HEK293T (cell line): ENCODE measurements around the gene PRR22.

Source experiments
- CTCF ChIA-PET: fragments of 350-600 bp; formaldehyde crosslinking; extraction: SDS; loops from one replicate; lab custom pipeline; 2021; ENCODE audit warnings: antibody characterized with exemption, inconsistent platforms; lab: Yijun Ruan, JAX
- POLR2A ChIA-PET: fragments of 350-600 bp; formaldehyde crosslinking; extraction: SDS; loops from one replicate; lab custom pipeline; 2020; ENCODE audit warnings: antibody characterized with exemption, inconsistent platforms; lab: Yijun Ruan, JAX
- DNase-seq: peaks from one replicate; pipeline ENCODE4 v3.0.0; 2012; ENCODE audit warnings: mixed read lengths; ENCODE audit errors: extremely low spot score
- ARNT ChIP-seq: fragments of 450-650 bp; IDR thresholded peaks from 2 replicates; pipeline ENCODE4 v1.6.1; 2017; ENCODE audit warnings: mild to moderate bottlenecking
- BHLHE40 ChIP-seq: fragments of 450-650 bp; IDR thresholded peaks from 2 replicates; pipeline ENCODE4 v1.6.1; 2016; ENCODE audit warnings: mild to moderate bottlenecking, moderate library complexity, borderline replicate concordance
- CTBP1 ChIP-seq: fragments of 450-650 bp; IDR thresholded peaks from 2 replicates; pipeline ENCODE4 v1.6.1; 2016; ENCODE audit warnings: borderline replicate concordance
- ELF4 ChIP-seq: fragments of 450-650 bp; IDR thresholded peaks from 2 replicates; pipeline ENCODE4 v1.6.1; 2017; ENCODE audit warnings: antibody characterized with exemption
- FOXA1 ChIP-seq: fragments of 450-650 bp; IDR thresholded peaks from 2 replicates; pipeline ENCODE4 v1.6.1; 2016; ENCODE audit warnings: mild to moderate bottlenecking
- FOXK2 ChIP-seq: fragments of 450-650 bp; IDR thresholded peaks from 2 replicates; pipeline ENCODE4 v1.6.1; 2016; ENCODE audit warnings: mild to moderate bottlenecking
- FOXM1 ChIP-seq: fragments of 450-650 bp; IDR thresholded peaks from 2 replicates; pipeline ENCODE4 v1.6.1; 2017; ENCODE audit warnings: mild to moderate bottlenecking, borderline replicate concordance
- HDGF ChIP-seq: fragments of 450-650 bp; IDR thresholded peaks from 2 replicates; pipeline ENCODE4 v1.6.1; 2017; ENCODE audit warnings: antibody characterized with exemption, borderline replicate concordance
- L3MBTL2 ChIP-seq: fragments of 450-650 bp; conservative IDR thresholded peaks from 2 replicates; pipeline ENCODE4 v1.6.1; 2016; ENCODE audit warnings: mild to moderate bottlenecking
- LEF1 ChIP-seq: fragments of 450-650 bp; IDR thresholded peaks from 2 replicates; pipeline ENCODE4 v1.6.1; 2017; ENCODE audit warnings: mild to moderate bottlenecking, borderline replicate concordance
- NFRKB ChIP-seq: fragments of 450-650 bp; IDR thresholded peaks from 2 replicates; pipeline ENCODE4 v1.6.1; 2016; ENCODE audit warnings: mild to moderate bottlenecking, moderate library complexity
- PKNOX1 ChIP-seq: fragments of 450-650 bp; IDR thresholded peaks from 2 replicates; pipeline ENCODE4 v1.6.1; 2016
- SP1 ChIP-seq: fragments of 450-650 bp; IDR thresholded peaks from 2 replicates; pipeline ENCODE4 v1.6.1; 2017
- SUZ12 ChIP-seq: fragments of 450-650 bp; IDR thresholded peaks from 2 replicates; pipeline ENCODE4 v1.6.1; 2016; ENCODE audit warnings: mild to moderate bottlenecking
- TARDBP ChIP-seq: fragments of 450-650 bp; IDR thresholded peaks from 2 replicates; pipeline ENCODE4 v1.6.1; 2016
- ZNF384 ChIP-seq: fragments of 450-650 bp; IDR thresholded peaks from 2 replicates; pipeline ENCODE4 v1.6.1; 2016

PRR22 gene

GRCh38 chr19:5817218-5817617 is 32.7 kb upstream of the PRR22 start:
- ChIA-PET CTCF (no interaction called here), POLR2A (interaction anchor here (1.0 kb wide), 1 partner anchor 11 kb away, joined by 3 read pairs; no protein-coding TSS in a partner anchor)

GRCh38 chr19:5814852-5815246 is 30.3 kb upstream of the PRR22 start:
- CTCF ChIA-PET = no interaction called here
- TF ChIP-seq NFRKB (no peak), HDGF (no peak), PKNOX1 (no peak), LEF1 (no peak), FOXK2 (no peak), ARNT (no peak), BHLHE40 (no peak), FOXA1 (no peak), L3MBTL2 (no peak), SUZ12 (no peak), FOXM1 (no peak), CTBP1 (no peak), SP1 (no peak)
- no peak for DNase-seq
- POLR2A ChIA-PET = interaction anchor here (1.6 kb wide), 1 partner anchor 14 kb away, joined by 4 read pairs; no protein-coding TSS in a partner anchor

More at GRCh38 chr19:5817218-5817617, 32.7 kb upstream of the PRR22 start:
- TF ChIP-seq ELF4 = no peak
- no peak for TF ChIP-seq FOXA1
- no peak for TF ChIP-seq PKNOX1
- TF ChIP-seq SUZ12 = no peak
- TF ChIP-seq FOXM1 = no peak
- no peak for TF ChIP-seq SP1
- no peak for DNase-seq

- no peak for TF ChIP-seq ZNF384
- no peak for TF ChIP-seq SUZ12
- no peak for TF ChIP-seq NFRKB
- no peak for TF ChIP-seq L3MBTL2
- TF ChIP-seq FOXM1 = no peak
- no peak for TF ChIP-seq BHLHE40
- TF ChIP-seq FOXK2 = no peak
- no peak for TF ChIP-seq HDGF
- TF ChIP-seq PKNOX1 = no peak
- no peak for TF ChIP-seq ARNT
- no peak for TF ChIP-seq SP1
- TF ChIP-seq LEF1 = no peak
- no peak for TF ChIP-seq FOXA1
- no peak for TF ChIP-seq TARDBP
- no peak for TF ChIP-seq CTBP1
- no peak for TF ChIP-seq ELF4
- CTCF ChIA-PET = interaction anchor here (0.7 kb wide), 1 partner anchor 10 kb away, joined by 3 read pairs; no protein-coding TSS in a partner anchor
- POLR2A ChIA-PET = interaction anchor here (1.6 kb wide), 1 partner anchor 14 kb away, joined by 4 read pairs; no protein-coding TSS in a partner anchor
- DNase-seq = no peak
Measured at GRCh38 chr19:5814123-5814851, 29.7 kb upstream of the PRR22 start.

GRCh38 chr19:5811117-5811516 is 26.6 kb upstream of the PRR22 start:
- TF ChIP-seq FOXA1 (no peak), ARNT (no peak), SP1 (no peak), BHLHE40 (no peak), ZNF384 (no peak), CTBP1 (no peak), ELF4 (no peak), NFRKB (no peak), PKNOX1 (no peak), FOXM1 (no peak), LEF1 (no peak), SUZ12 (no peak), HDGF (no peak), TARDBP (no peak), FOXK2 (no peak), L3MBTL2 (no peak)
- POLR2A ChIA-PET = no interaction called here
- CTCF ChIA-PET = no interaction called here
- DNase-seq = no peak

GRCh38 chr19:5809469-5809868 is 24.9 kb upstream of the PRR22 start:
- CTCF ChIA-PET = interaction anchor here (0.9 kb wide), 1 partner anchor 16 kb away, joined by 3 read pairs; no protein-coding TSS in a partner anchor
- POLR2A ChIA-PET = interaction anchor here (0.8 kb wide), 1 partner anchor 94 kb away, joined by 3 read pairs; the partner anchor contains the start of gene NDUFA11
- DNase-seq = no peak

More at GRCh38 chr19:5809469-5809868, 24.9 kb upstream of the PRR22 start:
- no peak for TF ChIP-seq BHLHE40
- no peak for TF ChIP-seq LEF1
- no peak for TF ChIP-seq FOXA1
- TF ChIP-seq L3MBTL2 = no peak
- no peak for TF ChIP-seq ZNF384
- no peak for TF ChIP-seq PKNOX1
